Osteocyte (in vitro differentiated cells): ENCODE data around the gene ALG12. TPM values are rescaled to one million over a fixed set of nuclear protein-coding genes. Genes with fewer than 3 reads are reported as not detected.

Source experiments
- DNase-seq: peaks from one replicate; pipeline ENCODE4 v3.0.0; 2021; ENCODE audit warnings: mixed read lengths; ENCODE audit not compliant: unreplicated experiment; ENCODE audit errors: extremely low spot score
- H3K27ac Mint-ChIP-seq: one replicate; pipeline ENCODE4 v1.8.0; 2021; ENCODE audit warnings: mild to moderate bottlenecking, mixed read lengths; ENCODE audit not compliant: unreplicated experiment
- H3K27me3 Mint-ChIP-seq: one replicate; pipeline ENCODE4 v1.8.0; 2021; ENCODE audit warnings: mixed read lengths; ENCODE audit not compliant: unreplicated experiment
- H3K36me3 Mint-ChIP-seq: one replicate; pipeline ENCODE4 v1.8.0; 2021; ENCODE audit warnings: mixed read lengths; ENCODE audit not compliant: unreplicated experiment
- H3K4me1 Mint-ChIP-seq: one replicate; pipeline ENCODE4 v1.8.0; 2021; ENCODE audit warnings: mixed read lengths; ENCODE audit not compliant: unreplicated experiment
- H3K4me3 Mint-ChIP-seq: one replicate; pipeline ENCODE4 v1.8.0; 2021; ENCODE audit warnings: mild to moderate bottlenecking, moderate library complexity, mixed read lengths; ENCODE audit not compliant: unreplicated experiment
- H3K9me3 Mint-ChIP-seq: one replicate; pipeline ENCODE4 v1.8.0; 2021; ENCODE audit warnings: mixed read lengths; ENCODE audit not compliant: unreplicated experiment
- total RNA-seq: library from RNA; stranded (reverse); gene quantifications from 2 replicates; pipeline ENCODE4 v1.2.1, GENCODE V29; 2021
- TF ChIP-seq, protein P1 (sequence below): fragments of 200-600 bp; sonication (generic); IDR thresholded peaks from 2 replicates; pipeline ENCODE4 v1.5.0; 2021; ENCODE audit warnings: antibody characterized with exemption, mild to moderate bottlenecking, moderate library complexity

Gene ALG12
- total RNA-seq, 1 donor from 2014 or later: 27.1 TPM

DNA sequence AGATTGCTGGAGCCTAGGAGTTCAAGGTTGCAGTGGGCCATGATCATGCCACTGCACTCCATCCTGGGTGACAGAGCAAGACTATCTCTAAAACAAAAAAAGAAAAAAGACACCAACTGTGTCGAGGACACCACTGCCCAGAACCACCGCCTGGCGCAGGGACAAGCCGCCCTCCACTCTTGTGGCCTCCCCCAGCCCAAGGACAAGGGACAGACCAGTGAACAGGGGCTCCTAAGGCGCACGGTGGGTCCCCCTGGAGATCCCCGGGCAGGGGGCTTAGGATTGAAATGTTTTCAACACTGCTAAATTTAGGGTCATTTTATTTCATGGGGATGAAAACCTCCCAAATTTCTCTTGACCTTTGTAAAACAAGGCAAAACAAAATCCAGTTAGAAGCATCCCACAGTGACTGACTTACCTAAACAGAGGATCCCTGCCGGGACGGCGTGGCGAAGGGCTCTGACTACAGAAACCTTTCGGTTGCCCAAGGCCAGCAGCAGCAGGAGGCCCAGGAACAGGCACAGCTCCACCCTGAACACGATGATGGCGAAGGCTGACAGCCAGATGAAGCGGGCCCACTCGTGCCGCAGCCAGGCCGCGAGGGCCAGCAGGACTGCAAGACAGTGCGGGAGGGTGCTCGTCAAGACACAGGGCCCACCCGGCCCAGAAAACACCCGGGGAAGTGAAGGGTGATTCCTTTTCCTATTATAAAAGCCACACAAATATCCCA is 8.6 kb downstream of the ALG12 start:
- no peak for DNase-seq
- Mint-ChIP-seq H3K27me3 (no peaks in the 10 kb centered on the region), H3K27ac (no peak overlapping the region), H3K36me3 (peaks cover 19% of the 10 kb centered on the region), H3K4me1 (no peaks in the 10 kb centered on the region), H3K4me3 (no peak overlapping the region), H3K9me3 (no peaks in the 10 kb centered on the region)
- TF ChIP-seq, protein P1, sequence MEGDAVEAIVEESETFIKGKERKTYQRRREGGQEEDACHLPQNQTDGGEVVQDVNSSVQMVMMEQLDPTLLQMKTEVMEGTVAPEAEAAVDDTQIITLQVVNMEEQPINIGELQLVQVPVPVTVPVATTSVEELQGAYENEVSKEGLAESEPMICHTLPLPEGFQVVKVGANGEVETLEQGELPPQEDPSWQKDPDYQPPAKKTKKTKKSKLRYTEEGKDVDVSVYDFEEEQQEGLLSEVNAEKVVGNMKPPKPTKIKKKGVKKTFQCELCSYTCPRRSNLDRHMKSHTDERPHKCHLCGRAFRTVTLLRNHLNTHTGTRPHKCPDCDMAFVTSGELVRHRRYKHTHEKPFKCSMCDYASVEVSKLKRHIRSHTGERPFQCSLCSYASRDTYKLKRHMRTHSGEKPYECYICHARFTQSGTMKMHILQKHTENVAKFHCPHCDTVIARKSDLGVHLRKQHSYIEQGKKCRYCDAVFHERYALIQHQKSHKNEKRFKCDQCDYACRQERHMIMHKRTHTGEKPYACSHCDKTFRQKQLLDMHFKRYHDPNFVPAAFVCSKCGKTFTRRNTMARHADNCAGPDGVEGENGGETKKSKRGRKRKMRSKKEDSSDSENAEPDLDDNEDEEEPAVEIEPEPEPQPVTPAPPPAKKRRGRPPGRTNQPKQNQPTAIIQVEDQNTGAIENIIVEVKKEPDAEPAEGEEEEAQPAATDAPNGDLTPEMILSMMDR: no peak

DNA sequence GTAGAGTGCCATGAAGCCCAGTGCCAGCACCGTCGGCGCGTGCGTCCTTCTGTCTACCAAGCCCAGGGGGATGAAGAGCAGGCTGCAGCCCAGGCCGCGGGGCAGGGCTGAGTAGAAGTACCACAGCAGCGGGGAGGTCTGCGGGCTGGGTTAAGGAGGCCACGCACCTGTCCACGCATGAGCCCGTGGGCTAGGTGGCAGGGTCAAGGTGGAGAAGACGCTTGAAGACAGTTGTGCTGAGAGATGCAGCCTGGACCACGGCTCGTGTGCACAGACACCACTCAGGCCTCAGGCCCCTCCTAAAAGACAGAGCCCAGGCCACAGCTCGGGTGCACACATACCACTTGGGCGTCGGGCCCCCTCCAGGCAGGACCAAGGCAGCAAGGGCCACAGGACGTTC is 10.4 kb downstream of the ALG12 start:
- peaks cover 16% of the 10 kb centered on the region for H3K36me3 Mint-ChIP-seq
- H3K9me3 Mint-ChIP-seq: no peaks in the 10 kb centered on the region
- DNase-seq: no peak
- no peak overlapping the region for H3K4me3 Mint-ChIP-seq
- H3K27ac Mint-ChIP-seq: no peak overlapping the region
- TF ChIP-seq, protein P1: no peak
- no peaks in the 10 kb centered on the region for H3K27me3 Mint-ChIP-seq
- no peaks in the 10 kb centered on the region for H3K4me1 Mint-ChIP-seq

DNA sequence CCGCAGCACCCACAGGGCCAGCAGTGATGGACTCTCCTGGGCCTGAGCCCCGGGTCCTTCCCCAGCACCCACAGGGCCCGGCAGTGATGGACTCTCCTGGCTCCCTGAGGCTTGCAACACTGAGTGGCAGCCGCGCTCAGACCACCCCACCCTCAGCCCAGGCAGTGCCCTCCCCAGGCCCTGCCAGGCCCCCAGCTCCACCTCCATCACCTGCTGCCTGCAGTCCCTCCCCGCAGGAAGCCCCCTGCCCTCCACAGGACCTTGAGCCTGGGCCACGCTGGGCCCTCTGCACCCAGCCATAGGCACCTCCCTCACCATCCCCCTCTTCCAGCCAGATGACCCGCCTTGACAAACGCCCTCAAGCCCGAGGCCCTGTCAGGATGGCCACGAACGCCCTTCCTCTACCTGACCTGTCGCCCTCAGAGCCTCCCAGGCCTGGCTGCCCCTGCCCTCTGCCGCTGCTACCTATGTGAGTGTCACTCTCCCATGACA is 11.4 kb downstream of the ALG12 start:
- Mint-ChIP-seq H3K36me3 (peaks cover 15% of the 10 kb centered on the region), H3K27ac (no peak overlapping the region), H3K9me3 (no peaks in the 10 kb centered on the region), H3K27me3 (no peaks in the 10 kb centered on the region), H3K4me1 (no peaks in the 10 kb centered on the region), H3K4me3 (no peak overlapping the region)
- TF ChIP-seq, protein P1: no peak
- DNase-seq: no peak

DNA sequence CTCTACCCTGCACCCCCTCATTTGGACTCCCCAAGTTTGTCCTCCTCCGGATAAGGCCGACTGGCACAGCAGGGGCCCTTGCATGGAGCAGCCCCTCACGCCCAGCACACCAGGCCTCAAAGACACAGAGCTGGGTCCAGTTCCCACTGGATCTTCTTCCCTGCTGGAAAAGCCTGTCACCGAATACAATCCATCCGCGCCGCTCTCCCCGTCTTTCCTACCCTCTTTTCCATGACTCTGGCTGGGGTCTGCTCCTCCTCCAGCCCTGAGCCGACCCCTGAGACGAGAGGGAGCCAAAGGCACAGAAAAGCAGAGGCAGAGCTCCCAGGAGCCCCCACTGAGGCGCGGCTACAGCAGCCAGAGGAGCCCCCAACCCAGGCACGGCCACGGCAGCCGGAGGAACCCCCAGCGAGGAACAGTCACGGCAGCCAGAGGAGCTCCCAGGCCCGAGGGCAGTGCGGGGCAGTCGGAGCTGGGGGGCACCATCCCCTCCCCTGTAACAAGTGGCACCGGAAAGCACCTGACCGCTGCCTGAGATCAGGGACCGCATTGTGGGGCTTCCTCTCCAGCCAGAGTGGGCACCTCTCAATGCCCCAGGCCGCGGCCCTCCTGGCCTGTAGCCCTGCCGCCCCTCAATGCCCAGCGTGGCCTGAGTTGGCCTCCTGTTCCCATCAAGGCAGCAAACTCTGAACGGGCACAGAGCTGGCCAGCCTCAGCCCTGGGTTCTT is 12.0 kb downstream of the ALG12 start:
- H3K4me3 Mint-ChIP-seq: no peak overlapping the region
- H3K36me3 Mint-ChIP-seq: peaks cover 18% of the 10 kb centered on the region
- no peaks in the 10 kb centered on the region for H3K4me1 Mint-ChIP-seq
- H3K9me3 Mint-ChIP-seq: no peaks in the 10 kb centered on the region
- DNase-seq: no peak
- H3K27ac Mint-ChIP-seq: no peak overlapping the region
- TF ChIP-seq, protein P1: no peak
- H3K27me3 Mint-ChIP-seq: no peaks in the 10 kb centered on the region

DNA sequence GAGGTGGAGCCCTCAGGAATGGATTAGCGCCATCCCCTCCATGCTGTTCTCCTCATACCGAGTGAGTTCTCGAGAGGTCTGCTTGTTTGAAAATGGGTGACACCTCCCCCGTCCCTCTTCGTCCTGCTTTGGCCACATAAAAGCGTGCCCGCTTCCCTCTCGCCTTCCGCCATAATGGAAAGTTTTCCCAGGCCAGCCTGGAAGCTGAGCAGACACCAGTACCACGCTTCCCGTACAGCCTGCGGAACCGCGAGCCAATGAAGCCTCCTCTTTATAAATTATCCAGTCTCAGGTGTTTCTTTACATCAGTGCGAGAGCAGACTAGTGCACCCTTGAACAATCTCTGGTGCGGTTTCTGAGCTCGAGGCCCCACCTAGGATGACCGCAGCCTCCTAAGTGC is 12.8 kb downstream of the ALG12 start:
- H3K27me3 Mint-ChIP-seq: no peaks in the 10 kb centered on the region
- DNase-seq: no peak

More for the DNA sequence above, 12.8 kb downstream of the ALG12 start:
- H3K27ac Mint-ChIP-seq: no peak overlapping the region
- H3K4me3 Mint-ChIP-seq: no peak overlapping the region
- no peaks in the 10 kb centered on the region for H3K9me3 Mint-ChIP-seq
- H3K4me1 Mint-ChIP-seq: no peaks in the 10 kb centered on the region
- H3K36me3 Mint-ChIP-seq: peaks cover 22% of the 10 kb centered on the region
- TF ChIP-seq, protein P1: no peak
